H1 (cell line): ENCODE data around the gene NAV2. TPM values are rescaled to one million over a fixed set of nuclear protein-coding genes. Genes with fewer than 3 reads are reported as not detected.

Source experiments
- CTCF ChIA-PET: fragments of 300-600 bp; sonication (Branson Sonifier 250); formaldehyde crosslinking; loops from one replicate; lab custom pipeline; 2021; ENCODE audit not compliant: partially characterized antibody; lab: Charles Lee
- POLR2A ChIA-PET: fragments of 300-600 bp; sonication (Branson Sonifier 250); formaldehyde crosslinking; loops from one replicate; lab custom pipeline; 2021; ENCODE audit warnings: inconsistent platforms; ENCODE audit not compliant: partially characterized antibody; lab: Charles Lee
- DNase-seq, 2 experiments: peaks; one replicate each; pipeline versions ENCODE4 v3.0.0 to v3.0.0-alpha.2; 2010 to 2022; ENCODE audit warnings: low spot score in 2 of 2, low read depth in 1 of 2, mixed read lengths in 1 of 2
- FAIRE-seq: peaks from 2 replicates; lab custom pipeline; 2011; peaks lifted over from hg19 to GRCh38; lab: Jason Lieb, UNC
- H2AFZ ChIP-seq: 2 replicates; pipeline ENCODE4 v1.8.1; 2012; ENCODE audit warnings: low read length, inconsistent platforms
- H2AK5ac ChIP-seq: 2 replicates; pipeline ENCODE4 v1.6.1; 2013; ENCODE audit warnings: low read depth, low read length
- H2BK120ac ChIP-seq: replicated peaks from 2 replicates; pipeline ENCODE3; 2013; ENCODE audit warnings: low read depth, low read length, inconsistent platforms
- H2BK12ac ChIP-seq: 2 replicates; pipeline ENCODE4 v1.6.1; 2013; ENCODE audit warnings: low read depth, low read length
- H2BK15ac ChIP-seq: 2 replicates; pipeline ENCODE4 v1.6.1; 2013; ENCODE audit warnings: low read length
- H2BK20ac ChIP-seq: 2 replicates; pipeline ENCODE4 v1.6.1; 2013; ENCODE audit warnings: low read length
- H2BK5ac ChIP-seq: 2 replicates; pipeline ENCODE4 v1.6.1; 2013; ENCODE audit warnings: low read depth, low read length
- H3K14ac ChIP-seq: 2 replicates; pipeline ENCODE4 v1.6.1; 2013; ENCODE audit warnings: inconsistent platforms; ENCODE audit not compliant: insufficient read length
- H3K18ac ChIP-seq: 2 replicates; pipeline ENCODE4 v1.6.1; 2013; ENCODE audit warnings: low read length; ENCODE audit errors: extremely low read depth
- H3K23ac ChIP-seq: 2 replicates; pipeline ENCODE4 v1.6.1; 2013; ENCODE audit warnings: inconsistent platforms; ENCODE audit not compliant: insufficient read length
- H3K23me2 ChIP-seq: 2 replicates; pipeline ENCODE4 v1.6.1; 2013; ENCODE audit warnings: low read depth, low read length
- H3K27ac ChIP-seq: 2 replicates; pipeline ENCODE4 v1.6.1; 2011; ENCODE audit warnings: low read depth, low read length, inconsistent platforms
- H3K27me3 ChIP-seq, 4 experiments: replicated peaks in 1 of 4; 1 replicate in 1 of 4; 2 replicates in 3 of 4; pipeline versions ENCODE4 v1.6.1 to v1.8.1; 2011 to 2013; ENCODE audit warnings: low read length in 3 of 4, mild to moderate bottlenecking in 3 of 4, inconsistent platforms in 2 of 4, mixed read lengths in 2 of 4, moderate library complexity in 1 of 4; ENCODE audit not compliant: control insufficient read depth in 3 of 4, insufficient read depth in 3 of 4; ENCODE audit errors: extremely low read depth in 1 of 4
- H3K36me3 ChIP-seq, 4 experiments: 2 replicates each; pipeline versions ENCODE4 v1.6.1 to v1.8.1; 2011 to 2013; ENCODE audit warnings: mild to moderate bottlenecking in 4 of 4, low read length in 3 of 4, moderate library complexity in 2 of 4, control low read depth in 1 of 4, inconsistent platforms in 1 of 4; ENCODE audit not compliant: insufficient read depth in 4 of 4, control insufficient read depth in 2 of 4
- H3K4ac ChIP-seq: replicated peaks from 2 replicates; pipeline ENCODE3; 2013; ENCODE audit warnings: low read length, low read depth, mixed read lengths, inconsistent platforms; ENCODE audit not compliant: insufficient read length
- H3K4me1 ChIP-seq, 4 experiments: replicated peaks in 1 of 4; 1 replicate in 1 of 4; 2 replicates in 3 of 4; pipeline versions ENCODE4 v1.6.1 to v1.8.1; 2011 to 2013; ENCODE audit warnings: low read length in 3 of 4, inconsistent platforms in 2 of 4, mixed read lengths in 1 of 4; ENCODE audit not compliant: insufficient read depth in 4 of 4, control insufficient read depth in 3 of 4
- H3K4me2 ChIP-seq, 2 experiments: 2 replicates each; pipeline versions ENCODE4 v1.6.1 to v1.8.1; 2011 to 2013; ENCODE audit warnings: low read depth in 2 of 2, low read length in 2 of 2, control low read depth in 1 of 2, inconsistent platforms in 1 of 2, mild to moderate bottlenecking in 1 of 2; ENCODE audit not compliant: insufficient read depth in 1 of 2
- H3K4me3 ChIP-seq, 4 experiments: fragments of 200-600, 300-600 bp in 1 of 4; sonication (generic), shearing (Covaris generic), sonication (Bioruptor Twin) in 1 of 4; 2 replicates each; pipeline versions ENCODE4 v1.5.1 to v1.8.1; 2011 to 2016; ENCODE audit warnings: low read length in 4 of 4, low read depth in 3 of 4, control low read depth in 2 of 4, inconsistent platforms in 2 of 4, mild to moderate bottlenecking in 2 of 4, mixed read lengths in 1 of 4, moderate library complexity in 1 of 4; ENCODE audit not compliant: insufficient read depth in 2 of 4; ENCODE audit errors: extremely low read depth in 1 of 4
- H3K56ac ChIP-seq: replicated peaks from 2 replicates; pipeline ENCODE3; 2013; ENCODE audit warnings: low read depth, mild to moderate bottlenecking, mixed read lengths, low read length, inconsistent platforms; ENCODE audit not compliant: insufficient read length
- H3K79me1 ChIP-seq: 2 replicates; pipeline ENCODE4 v1.6.1; 2013; ENCODE audit warnings: low read depth, low read length, control low read depth
- H3K79me2 ChIP-seq, 2 experiments: 2 replicates each; pipeline versions ENCODE4 v1.6.1 to v1.8.1; 2012 to 2013; ENCODE audit warnings: low read length in 2 of 2, mild to moderate bottlenecking in 2 of 2, inconsistent platforms in 1 of 2; ENCODE audit not compliant: insufficient read depth in 2 of 2, control insufficient read depth in 1 of 2
- H3K9ac ChIP-seq, 4 experiments: replicated peaks in 1 of 4; 1 replicate in 1 of 4; 2 replicates in 3 of 4; pipeline versions ENCODE4 v1.6.1 to v1.8.1; 2011 to 2013; ENCODE audit warnings: low read depth in 3 of 4, low read length in 3 of 4, control low read depth in 2 of 4, mild to moderate bottlenecking in 2 of 4, moderate library complexity in 2 of 4, inconsistent platforms in 1 of 4; ENCODE audit errors: extremely low read depth in 1 of 4
- H3K9me3 ChIP-seq, 2 experiments: 2 replicates each; pipeline versions ENCODE4 v1.6.1 to v1.8.1; 2012 to 2013; ENCODE audit warnings: mild to moderate bottlenecking in 2 of 2, moderate library complexity in 2 of 2, control low read depth in 1 of 2, inconsistent platforms in 1 of 2, low read depth in 1 of 2, low read length in 1 of 2, mixed read lengths in 1 of 2; ENCODE audit not compliant: insufficient read depth in 2 of 2
- H4K20me1 ChIP-seq, 2 experiments: replicated peaks in 1 of 2; 2 replicates each; pipeline versions ENCODE3 to v1.8.1; 2011 to 2013; ENCODE audit warnings: inconsistent platforms in 2 of 2, low read length in 2 of 2, mild to moderate bottlenecking in 1 of 2; ENCODE audit not compliant: insufficient read depth in 2 of 2, control insufficient read depth in 1 of 2
- H4K5ac ChIP-seq: 2 replicates; pipeline ENCODE4 v1.6.1; 2013; ENCODE audit warnings: low read length, low read depth, mixed read lengths, inconsistent platforms; ENCODE audit not compliant: insufficient read length
- H4K8ac ChIP-seq: 2 replicates; pipeline ENCODE4 v1.8.0; 2013; ENCODE audit warnings: mild to moderate bottlenecking, moderate library complexity, low read length, inconsistent platforms; ENCODE audit not compliant: insufficient read depth; ENCODE audit errors: extremely low read depth
- H4K91ac ChIP-seq: replicated peaks from 2 replicates; pipeline ENCODE3; 2013; ENCODE audit warnings: low read length, mixed read lengths, inconsistent platforms; ENCODE audit not compliant: insufficient read length
- ASH2L ChIP-seq: fragments of 200-600, 300-600 bp; sonication (generic); IDR thresholded peaks from one replicate; pipeline ENCODE4 v1.7.1; 2017; ENCODE audit warnings: low read length
- BACH1 ChIP-seq: IDR thresholded peaks from 2 replicates; pipeline ENCODE4 v1.6.1; 2012; ENCODE audit warnings: low read length, improper control_type of control experiment
- EZH2 ChIP-seq: fragments of 200-600 bp; sonication (generic); IDR thresholded peaks from 2 replicates; pipeline ENCODE4 v1.7.1; 2012; ENCODE audit warnings: low read depth, mild to moderate bottlenecking, moderate library complexity, low read length, inconsistent platforms; ENCODE audit not compliant: severe bottlenecking
- HDAC2 ChIP-seq, 2 experiments: fragments of 300-600 bp in 1 of 2; sonication (generic) in 1 of 2; IDR thresholded peaks; 2 replicates each; pipeline ENCODE4 v1.6.1; 2011 to 2012; ENCODE audit warnings: low read depth in 2 of 2, low read length in 2 of 2, mild to moderate bottlenecking in 2 of 2, moderate library complexity in 2 of 2, borderline replicate concordance in 1 of 2, inconsistent platforms in 1 of 2
- HDAC6 ChIP-seq: IDR thresholded peaks from one replicate; pipeline ENCODE4 v1.7.1; 2012; ENCODE audit warnings: low read depth, mild to moderate bottlenecking, inconsistent platforms, low read length, moderate library complexity
- RNF2 ChIP-seq: fragments of 200-900, 300-1000 bp; sonication (generic); IDR thresholded peaks from 2 replicates; pipeline ENCODE4 v1.7.1; 2016; ENCODE audit warnings: borderline replicate concordance, low read depth, mild to moderate bottlenecking, antibody characterized with exemption, low read length; ENCODE audit not compliant: poor library complexity, severe bottlenecking; ENCODE audit errors: missing control alignments
- SAP30 ChIP-seq: fragments of 300-600 bp; sonication (generic); IDR thresholded peaks from 2 replicates; pipeline ENCODE4 v1.7.1; 2012; ENCODE audit warnings: low read length, moderate library complexity, mild to moderate bottlenecking, inconsistent platforms; ENCODE audit not compliant: insufficient read depth, insufficient replicate concordance
- SUZ12 ChIP-seq: fragments of 200-600 bp; sonication (generic); IDR thresholded peaks from 2 replicates; pipeline ENCODE4 v1.6.1; 2012; ENCODE audit warnings: mild to moderate bottlenecking, inconsistent platforms, low read length, moderate library complexity, mixed read lengths
- TAF7 ChIP-seq: optimal IDR thresholded peaks from 2 replicates; pipeline ENCODE3; 2011; ENCODE audit warnings: low read depth, mild to moderate bottlenecking, inconsistent platforms, low read length, moderate library complexity, borderline replicate concordance
- TEAD4 ChIP-seq: IDR thresholded peaks from 2 replicates; pipeline ENCODE4 v1.6.1; 2012; ENCODE audit warnings: low read depth, low read length, inconsistent platforms, mixed read lengths
- WGBS, 2 experiments: shearing (Covaris generic) in 1 of 2; methylation state at CpG; one replicate each; pipeline versions ENCODE4 v1.1.6 to v1.1.7; 2013 to 2015; ENCODE audit warnings: low lambda C conversion rate in 2 of 2, mixed read lengths in 2 of 2, inconsistent platforms in 1 of 2, low coverage in 1 of 2, missing lambda C conversion rate in 1 of 2; ENCODE audit not compliant: insufficient replicate concordance in 2 of 2, insufficient coverage in 1 of 2, insufficient read length in 1 of 2; ENCODE audit errors: extremely low coverage in 1 of 2, missing lambda C conversion rate in 1 of 2; 5-methylcytosine and 5-hydroxymethylcytosine counted together
- polyA plus RNA-seq, 7 experiments: library from polyadenylated mRNA; depleted of rRNA in 3 of 7; stranded (reverse) in 5 of 7; unstranded in 2 of 7; fragments of >200 nt in 5 of 7; fragments of 200-250 nt in 2 of 7; gene quantifications; 1 replicate in 5 of 7; 2 replicates in 1 of 7; 4 replicates in 1 of 7; pipeline versions ENCODE4 v1.2.1 to v1.2.3, GENCODE V29; 2011 to 2013; ENCODE audit warnings: missing spikeins in 2 of 7, mixed read lengths in 2 of 7
- total RNA-seq: library from RNA; stranded (reverse); fragmentation: NEBNext Ultra II Directional; extraction: Animal tissue kit (Norgen Biotek cat#: 25700); gene quantifications from 2 replicates; pipeline ENCODE4 v1.2.1, GENCODE V29; 2021
- TF ChIP-seq, protein P1 (sequence below): IDR thresholded peaks from 2 replicates; pipeline ENCODE4 v1.6.1; 2012; ENCODE audit warnings: inconsistent platforms

NAV2 gene
- total and polyA plus RNA-seq, 2 of the 8 experiments (the other 6 are each of a cell fraction or from before 2014, with no cell fraction given) = 35.6 to 73.6 TPM

- no peak overlapping the region for H3K23ac ChIP-seq
- peak; percentile 24 for FAIRE-seq
- no peak overlapping the region for H3K14ac ChIP-seq
- no peak overlapping the region for H3K56ac ChIP-seq
- no peak overlapping the region; the same call in 1 of the 2 replicates for H3K18ac ChIP-seq
- no peak overlapping the region for H3K27ac ChIP-seq
- ChIA-PET POLR2A (no interaction called here), CTCF (interaction anchor here (0.9 to 1.1 kb wide), 5 partner anchors 23 to 196 kb away, joined by 3 to 4 read pairs (median 3); no protein-coding TSS in a partner anchor)
- H3K4ac ChIP-seq = no peak overlapping the region
- H3K4me3 ChIP-seq = peak overlapping the region in 1 of 4 experiments; percentile 56; a peak in 2 of 8 replicates
- peak in 1 of 2 experiments; percentile 84 for DNase-seq
- H3K23me2 ChIP-seq = peaks cover 24% of the 10 kb centered on the region
- WGBS, 2 experiments = 4% methylated on average over 33 of the region's 33 CpGs; no CpG with 5 or more reads in 1 of the 2 experiments
- H3K27me3 ChIP-seq = peaks cover 58 to 93% (median 89%) of the 10 kb centered on the region in 4 experiments
- no peak overlapping the region for H2BK120ac ChIP-seq
- H3K79me1 ChIP-seq = no peaks in the 10 kb centered on the region
- H4K8ac ChIP-seq = no peak overlapping the region
- no peaks in the 10 kb centered on the region for H3K36me3 ChIP-seq
- peaks cover 8 to 15% of the 10 kb centered on the region in 2 experiments for H4K20me1 ChIP-seq
- H3K4me2 ChIP-seq = peak overlapping the region; percentile 52 to 78
- no peak overlapping the region for H3K9ac ChIP-seq
- H3K4me1 ChIP-seq = peaks cover 14 to 54% (median 24%) of the 10 kb centered on the region in 4 experiments
- no peak overlapping the region for H4K5ac ChIP-seq
- no peak overlapping the region for H2BK20ac ChIP-seq
- H3K79me2 ChIP-seq = no peaks in the 10 kb centered on the region
- H4K91ac ChIP-seq = no peak overlapping the region
- H2AFZ ChIP-seq = no peak overlapping the region
- 0 out of 2 replicates have a peak overlapping the region, but pooled peaks have one; percentile 62 for H2BK12ac ChIP-seq
- H3K9me3 ChIP-seq = no peaks in the 10 kb centered on the region
- H2AK5ac ChIP-seq = no peak overlapping the region
- no peak overlapping the region for H2BK15ac ChIP-seq
- H2BK5ac ChIP-seq = no peak overlapping the region
- TF ChIP-seq TAF7 (no peak), TEAD4 (0 out of 2 replicates have a peak, but pooled peaks have one; percentile 8), ASH2L (peak; percentile 15), HDAC6 (no peak), EZH2 (peak; percentile 81), BACH1 (peak; percentile 74; the same call in 1 of the 2 replicates), RNF2 (peak; percentile 76), SUZ12 (peak; percentile 73), SAP30 (peak; percentile 44), HDAC2 (IDR thresholded peaks at IDR 0.05; ENCODE audit: borderline replicate concordance in 1 of 2, low read depth in 2 of 2, low read length in 2 of 2) (peak; percentile 88 to 93; a peak in 3 of 4 replicates)
- TF ChIP-seq, protein P1, sequence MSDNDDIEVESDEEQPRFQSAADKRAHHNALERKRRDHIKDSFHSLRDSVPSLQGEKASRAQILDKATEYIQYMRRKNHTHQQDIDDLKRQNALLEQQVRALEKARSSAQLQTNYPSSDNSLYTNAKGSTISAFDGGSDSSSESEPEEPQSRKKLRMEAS = peak; percentile 49
Observed at GRCh38 chr11:20158597-20159257, 446.1 kb downstream of the NAV2 start.
